Stimulated activated CD8-positive, alpha-beta memory T cell treated with anti-CD3 and anti-CD28 coated beads, Interleukin-7, amount 100 ng/mL, for 4 hours (primary cell): Measurements from ENCODE around the gene KLHL18.
"Not testable (repeated sequence)": the region's sequence is repeated elsewhere in the genome, so short reads cannot be mapped to it uniquely, and the experiment has no call there.

Experiments used
- DNase-seq, 2 donors: peaks; one replicate each; pipeline ENCODE4 v3.0.0-alpha.2; 2020; ENCODE audit warnings: low read depth in 2 of 2

The KLHL18 gene

DNA sequence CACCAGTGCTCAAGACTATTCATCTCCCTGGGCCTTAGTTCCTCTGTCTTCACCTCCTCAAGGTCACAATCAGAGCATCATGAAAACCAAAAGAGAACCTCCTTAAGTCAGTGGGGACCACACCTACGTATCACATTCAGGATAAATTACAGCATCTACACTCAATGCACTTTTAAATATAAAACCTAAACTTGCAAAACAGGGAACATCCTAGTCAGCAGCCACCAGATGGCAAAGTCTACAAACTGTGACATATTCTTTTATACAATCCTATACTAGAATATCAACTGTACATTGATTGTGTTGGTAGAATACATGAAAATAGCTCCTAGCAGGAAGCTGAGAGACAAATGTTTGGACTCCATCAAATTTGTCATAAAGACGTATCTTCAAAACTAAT is 8.1 kb upstream of the KLHL18 start:
- no peak for DNase-seq

DNA sequence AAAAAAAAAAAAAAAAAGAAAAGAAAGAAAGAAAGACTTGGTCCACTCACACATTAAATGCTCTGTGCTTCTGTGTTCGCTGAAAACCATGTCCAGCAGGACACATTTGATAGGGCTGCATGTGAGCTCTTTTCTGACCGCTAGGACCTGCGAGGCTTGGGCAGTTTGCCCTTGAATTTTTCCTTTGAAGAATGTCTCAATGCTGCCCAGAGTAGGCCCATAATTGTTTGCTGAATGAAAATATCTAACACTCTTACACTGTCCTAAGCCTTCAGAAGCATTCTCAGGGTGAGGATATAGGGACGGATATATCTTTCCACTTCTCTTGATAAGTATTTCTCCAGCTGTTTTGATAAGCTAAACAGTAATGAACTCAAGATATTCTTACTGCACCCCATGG is 6.2 kb upstream of the KLHL18 start:
- no peak for DNase-seq

DNA sequence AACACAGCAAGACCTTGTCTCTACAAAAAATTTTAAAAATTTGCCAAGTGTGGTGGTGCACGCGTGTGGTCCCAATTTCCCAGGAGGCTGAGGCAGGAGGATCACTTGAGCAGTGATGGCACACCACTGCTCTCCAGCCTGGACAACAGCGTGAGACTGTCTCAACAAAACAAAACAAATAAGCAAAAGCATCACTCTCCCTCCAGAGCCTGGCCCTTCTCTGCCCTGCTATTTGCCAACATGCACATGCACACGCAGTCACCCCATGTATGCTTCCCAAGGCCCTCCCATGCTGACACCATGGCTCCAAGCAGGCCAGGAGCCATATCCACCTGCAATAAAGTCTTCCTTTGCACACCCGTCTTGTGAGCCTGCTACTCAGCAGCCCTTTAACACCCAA is 2.2 kb upstream of the KLHL18 start:
- no peak for DNase-seq

GRCh38 chr3:47283193-47283537 is 421 bp downstream of the KLHL18 start:
- peak in 1 of 2 donors; percentile 12 for DNase-seq

- peak in 1 of 2 donors; percentile 13 for DNase-seq
Observed at GRCh38 chr3:47283591-47284364, 1.0 kb downstream of the KLHL18 start.

DNA sequence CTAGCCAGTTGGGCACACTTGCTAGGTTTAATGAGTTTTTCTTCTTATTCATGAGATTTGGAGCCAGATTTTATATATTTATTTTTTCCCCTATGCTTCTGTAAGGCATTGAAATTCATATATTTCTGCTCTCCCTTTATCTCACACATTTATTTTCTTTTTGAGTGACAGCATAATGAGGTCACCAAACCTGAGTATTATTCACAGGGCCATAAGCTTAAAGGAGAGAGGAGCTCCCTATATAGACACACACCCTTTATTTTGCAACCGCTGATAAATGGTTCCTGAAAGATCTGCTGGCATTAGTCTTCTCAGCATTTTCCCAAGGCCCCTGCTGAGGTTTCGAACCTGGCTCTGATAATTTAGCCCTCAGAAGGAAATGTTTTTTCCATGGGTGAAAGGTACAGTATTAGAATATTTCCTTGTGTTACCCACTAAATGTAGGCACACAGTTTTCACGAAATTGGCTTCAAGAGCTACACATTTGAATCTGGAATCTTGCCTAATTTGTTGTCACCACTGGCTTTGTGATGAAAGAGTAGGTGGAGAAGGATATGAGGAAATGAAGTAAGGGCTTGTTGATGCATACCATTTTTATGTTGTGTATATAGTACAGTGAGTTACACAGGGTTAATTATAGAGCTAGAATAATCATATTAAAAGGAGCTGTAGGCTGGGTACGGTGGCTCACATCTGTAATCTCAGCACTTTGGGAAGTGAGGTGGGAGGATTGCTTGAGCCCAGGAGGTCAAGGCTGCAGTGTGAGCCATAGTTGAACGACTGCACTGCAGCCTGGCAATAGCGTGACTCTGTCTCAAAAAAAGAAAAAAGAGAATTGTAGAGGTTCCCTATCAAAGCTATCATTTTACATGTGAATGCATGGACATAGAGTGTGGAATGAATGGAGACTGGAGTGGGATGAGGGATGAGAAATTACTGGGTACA is 6.5 kb downstream of the KLHL18 start:
- no peak for DNase-seq

DNA sequence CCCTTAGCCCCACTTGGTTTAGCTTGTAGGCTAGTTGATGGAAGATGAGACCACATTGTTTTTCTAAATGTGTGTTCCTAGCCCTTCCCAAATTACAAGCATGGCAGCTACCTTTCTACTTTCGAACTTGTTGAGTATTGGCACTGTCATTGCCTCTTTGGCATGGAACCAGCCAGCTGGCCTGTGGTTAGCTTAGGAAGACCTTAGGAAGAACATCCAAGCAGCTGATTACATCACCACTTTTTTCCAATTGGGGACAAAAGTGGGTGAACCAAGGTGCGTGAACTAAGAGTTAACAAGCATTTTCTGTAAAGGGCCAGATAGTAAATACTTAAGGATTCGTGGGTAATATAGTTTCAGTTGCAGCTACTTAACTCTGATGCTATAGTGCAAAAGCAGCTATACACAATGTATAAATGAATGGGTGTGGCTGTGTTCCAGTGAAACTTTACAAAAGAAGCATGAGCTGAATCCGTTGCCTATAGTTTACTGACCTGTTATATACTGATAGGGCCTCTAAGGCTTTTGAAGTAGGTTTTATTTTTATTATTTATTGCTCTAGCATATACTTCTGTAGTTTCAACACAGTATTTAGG is 8.5 kb downstream of the KLHL18 start:
- no peak for DNase-seq

DNA sequence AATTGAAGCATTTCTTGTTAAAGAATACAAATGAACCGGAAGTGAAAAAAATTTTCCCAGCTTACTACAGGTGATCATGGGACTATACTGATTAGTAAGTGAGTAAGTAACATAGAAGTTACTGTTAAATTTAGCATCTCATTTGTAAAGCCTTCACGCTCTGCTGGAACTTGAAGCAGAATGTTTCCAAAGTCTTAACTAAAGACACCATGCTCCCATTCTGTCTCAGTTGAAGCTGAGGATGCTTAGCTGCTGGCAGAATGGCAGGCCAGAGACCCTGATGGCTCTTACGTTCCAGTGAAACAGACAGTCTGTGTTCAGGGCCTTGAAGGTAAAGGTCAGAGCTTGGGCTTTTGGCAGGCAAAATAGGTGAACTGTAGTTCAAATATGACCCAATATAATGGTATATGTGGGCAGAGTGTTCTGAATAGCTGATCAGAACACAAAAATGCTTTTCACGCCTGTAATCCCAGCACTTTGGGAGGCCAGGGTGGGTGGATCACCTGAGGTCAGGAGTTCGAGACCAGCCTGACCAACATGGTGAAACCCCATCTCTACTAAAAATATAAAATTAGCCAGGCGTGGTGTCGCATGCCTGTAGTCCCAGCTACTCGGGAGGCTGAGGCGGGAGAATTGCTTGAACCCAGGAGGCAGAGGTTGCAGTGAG is 9.1 kb downstream of the KLHL18 start:
- not testable (repeated sequence) for DNase-seq

GRCh38 chr3:47293822-47294221 is 11.1 kb downstream of the KLHL18 start:
- DNase-seq, result no peak

DNA sequence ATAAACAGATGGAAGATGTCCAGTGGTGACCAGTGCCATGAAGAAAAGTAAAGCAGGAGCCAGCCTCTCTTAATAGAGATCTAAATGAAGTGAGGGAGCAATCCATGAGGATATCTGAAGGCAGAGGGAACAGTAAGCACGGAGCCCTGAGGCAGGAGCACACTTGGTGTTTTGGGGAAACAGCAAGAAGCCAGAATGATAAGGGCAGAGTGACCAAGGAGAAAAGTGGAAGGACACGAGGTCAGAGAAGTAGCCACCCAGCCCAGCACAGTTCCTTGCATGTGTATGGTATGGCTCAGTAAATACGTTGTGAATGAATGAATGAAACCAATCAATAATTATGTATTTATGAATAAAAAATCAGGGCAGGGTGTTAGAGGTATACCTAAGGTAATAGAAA is 11.6 kb downstream of the KLHL18 start:
- DNase-seq, result no peak

DNA sequence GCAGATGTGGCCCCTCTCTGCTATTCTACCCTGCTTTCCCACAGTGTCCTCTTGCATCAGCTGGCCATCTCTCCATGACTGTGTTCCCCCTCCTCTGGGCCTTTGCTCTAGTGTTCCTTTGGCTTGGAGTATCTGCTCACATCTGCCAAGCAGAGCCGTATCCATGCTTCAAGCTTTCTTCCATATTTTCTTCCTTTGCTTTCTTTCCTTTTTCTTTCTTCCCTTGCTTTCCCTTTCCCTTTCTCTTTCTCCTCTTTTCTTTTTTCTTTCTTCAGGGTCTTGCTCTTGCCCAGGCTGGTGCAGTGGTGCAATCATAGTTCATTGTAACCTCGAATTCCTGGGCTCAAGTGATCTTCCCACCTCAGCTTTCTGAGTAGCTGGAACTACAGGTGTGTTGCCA is 12.6 kb downstream of the KLHL18 start:
- DNase-seq, result no peak

DNA sequence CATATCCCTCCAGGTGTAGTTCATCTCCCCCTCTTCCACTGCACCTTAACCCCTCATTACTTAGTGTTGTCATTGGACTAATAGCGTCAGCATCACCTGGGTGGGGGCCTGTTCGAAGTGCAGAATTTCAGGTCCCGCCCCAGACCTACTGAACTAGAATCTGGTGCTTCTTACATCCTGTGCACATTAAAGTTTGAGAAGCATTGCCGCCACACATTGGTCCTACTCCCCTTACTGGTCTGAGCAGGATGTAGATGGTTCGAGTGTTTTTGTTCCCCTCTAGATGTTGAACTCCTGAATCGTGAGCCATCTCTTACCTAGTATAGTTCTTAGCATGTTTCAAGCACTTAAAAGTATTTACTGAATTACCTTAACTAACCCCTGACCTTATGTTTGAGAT is 13.2 kb downstream of the KLHL18 start:
- no peak for DNase-seq

DNA sequence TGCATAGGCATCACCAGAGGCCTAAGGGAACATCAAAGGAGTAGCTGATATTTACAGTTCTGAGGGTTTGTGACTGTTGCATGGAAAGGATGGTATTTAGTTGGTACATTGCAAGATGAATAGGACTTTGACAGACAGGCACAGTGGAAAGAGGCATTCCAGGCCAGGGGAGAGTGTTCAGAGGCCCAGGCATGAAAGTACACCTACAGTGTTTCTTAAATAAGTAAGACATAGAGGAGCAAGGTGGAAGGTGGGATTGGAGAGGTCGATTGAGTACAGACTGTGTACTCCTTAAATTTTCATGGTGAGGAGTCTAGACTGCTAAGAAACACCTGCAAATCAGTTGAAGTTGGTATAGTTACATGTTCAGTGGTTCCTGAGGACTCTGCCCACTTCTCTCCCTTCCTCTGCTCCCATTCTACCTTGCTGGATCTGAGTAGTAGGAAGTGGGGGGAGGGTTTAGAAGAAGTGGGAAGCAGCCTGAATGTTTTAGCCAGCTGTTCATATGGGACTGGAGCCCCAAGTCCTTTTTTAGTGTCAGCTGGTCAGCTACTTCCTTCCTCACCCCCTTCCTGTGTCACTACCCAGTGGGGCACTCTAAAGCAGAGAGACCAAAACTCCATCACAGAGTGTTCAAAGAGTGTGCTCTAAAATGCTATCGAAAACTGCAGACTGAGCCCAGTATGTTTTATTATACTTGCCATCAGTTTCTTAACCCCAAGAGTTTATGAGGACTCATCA is 14.0 kb downstream of the KLHL18 start:
- DNase-seq, result no peak

DNA sequence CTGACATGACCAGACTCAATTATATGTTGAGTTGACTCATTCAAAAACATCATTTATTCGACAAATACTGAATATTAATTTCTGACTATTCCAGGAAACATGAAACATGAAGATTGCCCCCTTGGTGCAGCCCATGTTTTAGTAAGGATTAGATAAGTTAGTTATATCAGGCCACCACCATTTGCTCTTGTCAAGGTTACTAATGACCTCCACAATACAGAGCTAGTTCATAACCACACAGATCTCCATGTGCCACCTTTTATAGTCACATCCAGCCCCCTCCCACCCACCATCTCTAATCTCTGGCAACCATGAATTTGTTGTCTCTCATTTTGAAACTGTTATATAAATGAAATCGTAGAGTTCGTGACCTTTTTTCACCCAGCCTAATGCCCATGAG is 15.7 kb downstream of the KLHL18 start:
- DNase-seq, result no peak

GRCh38 chr3:47299381-47300318 is 16.9 kb downstream of the KLHL18 start:
- no peak for DNase-seq

- no peak for DNase-seq
Observed at GRCh38 chr3:47301456-47301855, 18.7 kb downstream of the KLHL18 start.

DNA sequence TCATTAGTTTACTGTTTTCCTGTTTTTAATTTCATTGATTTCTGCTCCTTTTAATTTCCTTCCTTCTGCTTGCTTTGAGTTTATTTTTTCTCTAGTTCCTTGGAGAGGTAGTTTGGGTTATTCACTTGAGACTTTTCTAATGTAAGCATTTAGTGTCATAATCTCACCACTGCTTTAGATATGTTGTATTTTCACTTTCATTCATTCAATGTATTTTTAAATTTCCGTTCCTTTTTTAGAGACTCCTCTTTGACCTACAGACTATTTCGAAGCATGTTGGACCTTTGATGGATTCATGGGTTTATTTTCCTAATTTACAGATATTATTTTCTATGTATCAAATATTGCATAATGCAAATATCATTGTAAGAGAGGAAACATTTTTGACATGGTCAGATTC is 23.3 kb downstream of the KLHL18 start:
- DNase-seq, result no peak

- not testable (repeated sequence) for DNase-seq
Observed at GRCh38 chr3:47309231-47309630, 26.5 kb downstream of the KLHL18 start.

DNA sequence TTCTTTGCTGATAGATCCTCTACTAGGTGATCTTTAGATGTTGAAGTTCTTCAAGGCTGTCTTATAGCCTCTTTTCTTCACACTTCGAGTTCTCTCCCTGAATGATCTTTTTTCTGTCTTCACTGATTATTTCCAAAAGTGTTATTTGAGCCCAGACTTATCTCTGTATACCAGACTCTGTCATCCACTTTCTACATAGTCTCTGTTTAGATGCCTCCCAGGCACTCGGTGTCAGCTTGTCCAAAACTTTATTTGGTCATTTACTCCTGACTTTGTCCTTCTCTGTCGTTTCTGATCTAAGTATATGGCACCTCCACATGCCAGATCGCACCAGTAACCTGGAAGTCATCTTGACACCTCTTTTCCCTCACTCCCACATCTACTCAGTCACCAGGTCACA is 27.6 kb downstream of the KLHL18 start:
- DNase-seq, result no peak

DNA sequence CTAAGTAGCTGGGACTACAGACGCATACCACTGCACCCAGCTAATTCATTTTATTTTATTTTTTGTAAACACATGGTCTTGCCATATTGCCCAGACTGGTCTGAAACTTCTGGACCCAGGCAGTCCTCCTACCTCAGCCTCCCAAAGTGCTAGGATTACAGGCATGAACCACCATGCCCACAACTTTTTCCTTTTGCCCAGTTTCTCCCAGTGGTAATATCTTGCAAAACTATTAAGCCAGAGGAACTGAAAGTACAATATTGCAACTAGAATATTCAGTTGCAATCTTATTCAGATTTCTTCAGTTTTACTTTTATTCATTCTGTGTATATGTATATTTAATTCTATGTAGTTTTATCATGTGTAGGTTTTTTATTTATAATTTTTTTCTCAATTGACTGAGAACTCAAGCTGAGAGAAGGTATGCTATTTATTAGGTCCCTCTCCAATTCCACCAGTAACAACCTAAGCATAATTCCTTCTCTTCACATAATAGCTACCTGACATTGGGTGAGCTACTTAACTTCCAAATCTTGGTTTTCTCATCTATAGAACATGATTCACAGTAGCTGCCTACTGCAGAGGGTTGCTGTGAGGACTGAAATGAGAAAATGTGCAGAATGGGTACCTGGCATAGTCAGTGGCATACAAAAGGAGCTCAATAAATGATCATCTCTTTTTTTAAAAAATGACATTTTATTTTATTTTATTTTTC is 30.8 kb downstream of the KLHL18 start:
- no peak for DNase-seq
